IPS DF 19.7 (cell line): Measurements from ENCODE around the gene PRSS22.

Experiments used
- DNase-seq: peaks from one replicate; pipeline ENCODE4 v3.0.0-alpha.2; 2013; ENCODE audit warnings: low read depth, low spot score

PRSS22 gene

GRCh38 chr16:2881783-2882649 lies 24.0 kb upstream of the PRSS22 start:
- no peak for DNase-seq

- no peak for DNase-seq
Observed at GRCh38 chr16:2879854-2880508, 22.0 kb upstream of the PRSS22 start.

DNA sequence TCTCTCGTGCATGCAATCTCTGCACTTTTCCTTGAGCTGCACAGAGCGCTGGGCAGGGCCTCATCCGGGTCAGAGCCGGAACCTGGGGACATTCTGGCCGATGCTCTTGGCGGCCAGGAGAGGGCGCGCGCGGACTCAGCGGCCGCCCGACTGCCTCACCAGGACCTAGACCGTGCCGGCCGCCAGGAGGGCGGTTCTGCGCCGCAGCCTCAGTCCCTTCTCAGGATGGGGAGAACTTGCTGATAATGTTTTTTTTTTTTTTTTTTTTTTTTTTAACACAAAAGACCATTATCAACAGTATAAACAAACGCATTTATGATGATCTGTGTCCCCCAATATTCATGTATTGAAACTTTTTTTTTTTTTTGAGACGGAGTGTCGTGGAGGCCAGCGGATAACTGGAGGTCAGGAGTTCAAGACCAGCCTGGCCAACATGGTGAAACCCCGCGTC lies 17.0 kb upstream of the PRSS22 start:
- DNase-seq, result no peak

GRCh38 chr16:2874032-2874911 lies 16.3 kb upstream of the PRSS22 start:
- DNase-seq, result no peak

GRCh38 chr16:2871926-2872325 lies 14.0 kb upstream of the PRSS22 start:
- no peak for DNase-seq

DNA sequence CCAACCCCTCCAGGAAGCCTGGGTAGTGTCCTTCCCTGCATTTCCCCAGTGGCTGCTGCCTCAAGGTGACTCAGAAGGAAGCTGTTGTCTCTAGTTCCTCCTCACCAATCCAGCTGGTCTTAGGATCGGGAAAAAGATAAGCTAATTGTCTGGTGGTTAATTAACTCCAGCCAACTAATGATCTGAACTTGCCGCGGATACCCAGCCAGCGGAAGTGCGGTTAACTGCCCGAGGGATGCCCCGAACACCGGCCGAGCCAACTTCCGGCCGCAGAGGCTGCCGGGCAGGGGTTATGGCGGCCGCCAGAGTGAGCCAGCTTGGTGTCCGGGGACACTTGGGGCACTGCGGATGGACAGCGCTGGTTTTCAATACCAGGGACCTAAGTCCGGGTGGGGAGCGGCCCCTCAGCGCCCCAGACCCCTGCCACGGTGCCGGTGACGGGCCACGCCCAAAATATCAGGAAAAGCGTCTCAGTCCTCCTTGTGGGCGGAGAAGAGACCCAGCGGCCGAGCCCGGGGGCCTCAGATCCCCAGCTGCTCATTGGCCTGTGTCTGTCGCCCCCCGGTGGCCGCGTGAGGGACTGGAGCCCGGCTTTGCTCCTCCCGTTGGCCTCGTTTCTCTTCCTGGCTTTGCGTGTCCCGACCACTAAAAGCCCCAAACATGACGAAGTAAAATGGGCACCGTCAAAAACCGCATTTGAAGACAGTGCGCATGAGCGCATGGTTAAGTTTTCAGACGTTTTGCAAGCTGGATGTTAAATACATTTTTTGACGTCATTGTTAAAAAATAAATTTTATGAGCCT lies 10.2 kb upstream of the PRSS22 start:
- no peak for DNase-seq

DNA sequence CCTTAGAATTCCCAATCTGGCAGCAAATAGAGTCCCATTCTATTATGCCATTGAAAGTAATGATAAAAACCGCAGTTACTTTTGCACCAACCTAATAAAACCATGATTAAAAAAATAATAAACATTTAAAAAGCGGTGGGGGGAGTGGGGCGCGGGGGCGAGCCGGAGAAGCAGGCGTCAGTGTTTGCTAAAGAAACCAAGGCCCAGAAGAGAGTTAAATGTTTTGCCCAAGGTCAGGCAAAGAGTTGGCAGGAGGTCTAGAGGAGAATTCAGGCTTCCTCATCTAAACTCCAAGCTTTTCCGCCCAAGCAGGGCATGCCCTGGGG lies 9.7 kb upstream of the PRSS22 start:
- DNase-seq, result no peak

- DNase-seq, result no peak
Observed at GRCh38 chr16:2866431-2866830, 8.5 kb upstream of the PRSS22 start.

- DNase-seq, result no peak
Observed at GRCh38 chr16:2865651-2866050, 7.7 kb upstream of the PRSS22 start.

- DNase-seq, result no peak
Observed at GRCh38 chr16:2860826-2861567, 3.0 kb upstream of the PRSS22 start.

DNA sequence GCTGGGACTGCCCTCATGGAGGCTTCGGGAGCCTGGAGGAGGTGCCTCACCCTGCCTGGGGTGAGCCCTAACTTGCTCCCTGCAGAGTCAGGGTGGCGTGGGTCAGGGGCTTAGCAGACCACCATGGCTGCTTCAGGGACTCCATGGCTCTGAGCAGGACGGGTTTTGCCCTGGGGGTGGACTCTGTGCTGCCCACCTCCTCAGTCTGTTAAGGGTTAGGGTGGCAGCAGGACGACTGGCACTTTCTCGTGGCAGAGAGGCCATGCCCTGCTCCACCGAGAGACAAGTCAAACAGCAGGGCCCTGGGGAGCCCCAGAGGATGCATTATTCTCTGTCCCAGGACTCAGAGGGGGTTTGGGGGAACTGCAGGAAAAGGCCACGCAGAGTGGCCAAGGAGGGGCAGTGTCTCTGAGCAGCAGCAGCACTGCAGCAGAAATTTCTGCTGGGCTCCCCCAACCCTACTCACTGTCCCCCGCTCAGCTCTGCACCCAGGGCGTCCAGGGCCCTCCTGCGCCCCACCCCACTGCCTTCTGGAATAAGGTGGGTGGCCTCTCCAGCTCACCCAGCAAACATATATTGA lies 1.8 kb upstream of the PRSS22 start:
- no peak for DNase-seq

GRCh38 chr16:2858245-2859025 lies 465 bp upstream of the PRSS22 start:
- no peak for DNase-seq

DNA sequence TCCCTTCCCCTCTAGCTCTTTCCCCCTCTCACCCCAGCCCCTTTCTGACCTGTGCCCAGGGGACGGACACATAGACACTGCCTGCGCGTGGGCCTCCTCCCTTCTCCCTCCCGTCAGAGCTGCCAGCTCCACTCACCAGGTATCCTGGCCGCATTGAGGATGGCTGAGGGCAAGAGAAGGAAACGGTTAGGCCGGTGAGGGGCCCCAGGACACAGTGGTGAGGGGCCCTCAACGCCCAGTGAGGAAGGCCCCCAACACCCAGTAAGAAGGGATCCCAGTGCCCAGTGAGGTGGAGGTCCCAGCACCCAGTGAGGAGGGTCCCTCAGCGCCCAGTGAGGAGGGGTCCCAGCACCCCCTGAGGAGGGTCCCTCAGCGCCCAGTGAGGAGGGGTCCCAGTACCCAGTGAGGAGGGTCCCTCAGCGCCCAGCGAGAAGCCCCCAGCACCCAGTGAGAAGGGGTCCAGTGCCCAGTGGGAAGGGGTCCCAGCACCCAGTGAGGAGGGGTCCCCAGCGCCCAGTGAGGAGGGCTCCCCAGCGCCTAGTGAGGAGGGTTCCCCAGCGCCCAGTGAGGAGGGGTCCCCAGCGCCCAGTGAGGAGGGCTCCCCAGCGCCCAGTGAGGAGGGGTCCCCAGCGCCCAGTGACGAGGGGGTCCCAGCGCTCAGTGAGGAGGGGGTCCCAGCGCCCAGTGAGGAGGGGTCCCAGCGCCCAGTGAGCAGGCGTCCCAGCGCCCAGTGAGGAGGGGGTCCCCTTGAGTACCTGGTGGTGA lies 1.1 kb downstream of the PRSS22 start:
- DNase-seq, result no peak

DNA sequence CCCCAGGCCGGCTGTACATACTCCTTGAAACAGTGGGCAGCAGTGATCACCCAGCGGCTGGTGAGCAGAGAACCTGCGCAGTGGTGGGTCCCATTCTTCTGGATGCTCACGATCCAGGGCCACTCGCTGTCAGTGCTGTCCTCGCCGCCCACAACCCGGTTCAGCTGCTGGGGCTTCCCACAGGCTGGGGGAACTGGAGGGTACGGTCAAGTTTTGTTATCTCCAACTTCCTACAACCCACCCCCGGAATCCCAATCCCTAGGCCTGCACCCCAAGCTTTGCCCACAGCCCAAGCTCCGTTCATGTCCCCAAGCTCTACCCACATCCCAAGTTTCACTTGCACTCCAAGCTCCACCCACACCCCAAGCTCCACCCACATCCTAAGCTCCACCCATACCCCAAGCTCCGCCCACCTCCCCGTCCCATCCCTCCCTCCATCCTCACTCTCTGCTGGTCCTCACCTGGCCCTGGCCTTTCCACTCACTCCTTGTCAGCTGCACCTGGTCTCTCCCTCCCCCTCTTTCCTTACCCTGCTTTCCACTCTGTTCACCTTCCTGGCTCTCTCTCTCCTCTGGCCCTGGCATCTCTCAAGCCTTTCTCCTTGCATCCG lies 1.8 kb downstream of the PRSS22 start:
- no peak for DNase-seq

DNA sequence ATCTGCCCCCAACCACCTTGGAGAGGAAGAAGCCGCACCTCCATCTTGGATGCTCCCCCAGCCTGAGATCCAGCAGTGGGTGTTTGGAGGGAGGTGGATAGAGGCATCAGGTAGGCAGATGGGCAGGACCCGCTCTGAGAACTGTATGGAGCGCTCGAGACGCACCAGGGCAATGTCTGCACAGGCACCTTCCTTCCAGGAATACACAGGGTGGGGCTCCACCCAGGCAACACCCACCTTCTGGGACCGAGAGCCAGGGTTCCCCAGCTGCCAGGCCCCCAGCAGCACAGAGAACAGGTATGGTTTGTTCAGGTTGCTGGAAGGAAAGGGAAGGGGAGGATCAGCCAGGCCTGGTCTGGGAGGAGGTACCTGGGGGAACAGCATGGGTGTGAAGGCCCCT lies 2.4 kb downstream of the PRSS22 start:
- DNase-seq, result no peak

GRCh38 chr16:2854700-2855309 lies 3.2 kb downstream of the PRSS22 start:
- DNase-seq, result no peak

DNA sequence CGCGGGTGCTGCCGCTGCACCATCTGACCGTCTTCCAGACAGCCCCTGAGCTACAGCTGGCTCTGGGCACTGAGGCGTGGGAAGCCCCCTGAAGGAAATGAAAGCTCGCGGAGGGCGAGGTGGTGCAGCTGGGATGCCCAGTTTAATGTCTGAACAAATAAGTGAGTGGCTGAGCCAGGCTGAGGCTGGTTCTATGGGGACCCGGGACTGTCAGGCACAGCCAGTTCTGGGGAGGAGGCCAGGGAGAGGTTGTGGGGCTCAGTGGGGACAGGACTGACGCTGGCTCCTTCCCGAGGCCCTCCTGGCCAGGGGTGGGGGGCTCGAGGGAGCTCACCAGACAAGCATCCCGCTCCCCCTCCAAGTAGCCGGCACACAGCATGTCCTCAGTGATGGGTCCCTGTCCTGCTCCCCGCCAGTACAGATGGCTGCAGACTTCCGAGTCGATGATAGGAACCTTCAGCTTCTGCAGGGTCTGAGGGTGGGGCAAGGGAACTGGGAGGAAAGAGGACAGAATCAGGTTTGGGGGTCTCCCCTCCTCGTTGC lies 4.4 kb downstream of the PRSS22 start:
- no peak for DNase-seq
